A549 (cell line): ENCODE results near the gene PLGLB2.
"Not testable (repeated sequence)": the region's sequence is repeated elsewhere in the genome, so short reads cannot be mapped to it uniquely, and the experiment has no call there.

Experiments
- ELK1 ChIP-seq: fragments of 150-350 bp; IDR thresholded peaks from 2 replicates; pipeline ENCODE4 v1.6.1; 2014; ENCODE audit warnings: low read depth, mild to moderate bottlenecking, low read length
- RAD21 ChIP-seq, 2 experiments: fragments of >200 bp in 1 of 2; sonication (Bioruptor Twin) in 1 of 2; formaldehyde crosslinking in 1 of 2; IDR thresholded peaks in 1 of 2; conservative IDR thresholded peaks in 1 of 2; 2 replicates in 1 of 2; 3 replicates in 1 of 2; pipeline ENCODE4 v1.6.1; 2012 to 2018; ENCODE audit warnings: inconsistent platforms in 1 of 2
- ZFP36 ChIP-seq: fragments of 450-650 bp; IDR thresholded peaks from 2 replicates; pipeline ENCODE4 v1.6.1; 2014; ENCODE audit warnings: borderline replicate concordance; ENCODE audit not compliant: partially characterized antibody

- TF ChIP-seq ELK1; ZFP36; RAD21 (conservative IDR thresholded peaks at IDR 0.05 in 1 of 2, IDR thresholded peaks at IDR 0.05 in 1 of 2): not testable (repeated sequence)
Measured at GRCh38 chr2:87727940-87728599, 19.8 kb upstream of the PLGLB2 start.
